ENCODE results near the gene CORO2A.

CORO2A gene

DNA sequence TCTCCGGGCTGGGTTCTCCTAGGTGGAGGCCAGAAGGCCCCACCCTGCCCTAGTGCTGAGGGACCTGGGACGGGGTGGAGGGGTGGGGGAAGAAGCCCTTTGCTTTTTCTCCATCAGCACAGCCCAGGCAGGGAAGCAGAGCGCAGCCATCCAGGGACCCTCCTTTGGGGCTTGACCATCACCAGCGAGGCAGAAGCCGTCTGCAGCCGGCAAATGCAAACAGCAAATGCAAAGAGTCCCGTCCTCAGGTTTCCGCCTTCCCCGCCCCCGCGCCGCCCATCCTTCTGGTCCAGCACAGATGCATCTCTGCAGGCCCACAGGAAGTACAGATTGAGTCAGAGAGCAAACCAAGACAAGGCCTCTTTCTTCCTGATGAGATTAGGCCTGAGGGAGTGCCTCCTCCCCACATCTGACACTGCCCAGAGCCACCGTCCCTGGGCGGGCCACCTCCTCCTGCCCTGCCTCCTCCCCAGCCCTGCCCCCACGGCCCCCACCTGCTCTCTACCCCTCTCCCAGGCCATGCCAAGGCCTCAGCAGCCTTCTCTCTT lies 23.4 kb downstream of the CORO2A start:
- peak; percentile 32 for DNase-seq (ENCODE audit: low read depth)

DNA sequence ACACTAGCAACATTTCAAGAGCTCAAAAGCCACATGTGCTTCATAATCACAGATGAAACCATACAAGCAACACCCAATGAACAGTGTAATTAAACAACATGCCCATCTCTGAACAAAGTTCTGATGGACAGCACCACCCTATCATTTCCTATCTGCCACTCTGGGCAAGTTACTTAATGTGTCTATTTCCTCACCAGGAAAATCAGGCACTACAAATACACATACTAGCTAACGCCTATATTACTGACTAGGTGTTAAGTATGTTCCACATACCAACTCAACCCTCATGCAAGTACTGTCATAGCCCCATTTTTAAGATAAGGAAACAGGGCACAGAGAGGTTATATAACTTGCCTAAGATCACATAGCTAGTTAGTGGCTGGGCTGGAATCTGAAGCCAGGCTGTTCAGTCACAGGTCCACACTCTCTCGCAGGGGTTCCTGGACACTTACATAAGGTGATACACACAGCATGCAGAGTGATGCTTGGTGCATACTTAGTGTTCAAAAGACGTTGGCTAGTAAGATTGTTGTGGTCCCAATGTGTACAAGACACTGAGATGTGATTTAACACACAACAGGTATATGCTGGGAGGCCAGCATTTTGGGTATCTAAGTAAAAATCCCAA lies 24.2 kb downstream of the CORO2A start:
- DNase-seq (ENCODE audit: low read depth), result no peak

DNA sequence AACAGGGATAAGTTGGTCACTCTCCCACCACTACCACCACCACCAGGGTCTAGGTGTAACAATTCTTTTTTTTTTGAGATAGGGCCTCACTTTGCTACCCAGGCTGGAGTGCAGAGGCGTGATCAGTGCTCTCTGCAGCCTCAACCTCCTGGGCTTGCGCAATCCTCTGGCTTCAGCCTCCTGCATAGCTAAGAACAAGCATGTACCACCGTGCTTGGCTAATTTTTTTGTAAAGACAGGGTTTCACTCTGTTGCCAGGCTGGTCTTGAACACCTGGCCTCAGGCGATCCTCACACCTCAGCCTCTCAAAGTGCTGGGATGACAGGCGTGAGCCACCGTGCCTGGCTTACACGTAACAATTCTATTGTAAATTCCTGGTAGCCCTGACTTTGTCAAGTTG lies 27.5 kb downstream of the CORO2A start:
- no peak for DNase-seq (ENCODE audit: low read depth)

DNA sequence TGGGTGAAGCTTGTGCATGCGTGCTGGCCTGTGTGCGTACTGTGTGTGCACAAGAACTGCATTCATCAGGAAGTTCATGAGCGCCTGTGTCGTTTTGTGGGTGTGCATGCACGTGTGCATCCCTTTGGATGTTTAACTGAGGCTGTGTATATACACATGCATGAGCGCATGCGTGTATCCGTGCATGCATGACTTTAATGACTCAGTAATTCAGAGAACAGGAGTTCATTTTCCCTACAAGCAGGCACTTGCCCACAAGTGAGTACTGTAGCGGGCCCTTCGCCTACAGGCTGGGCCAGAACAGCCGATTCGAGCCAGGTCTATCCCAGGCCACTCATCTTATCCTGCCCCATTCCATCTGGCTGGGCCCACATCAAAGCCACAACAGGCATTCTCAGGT lies 29.8 kb downstream of the CORO2A start:
- DNase-seq (ENCODE audit: low read depth), result no peak

DNA sequence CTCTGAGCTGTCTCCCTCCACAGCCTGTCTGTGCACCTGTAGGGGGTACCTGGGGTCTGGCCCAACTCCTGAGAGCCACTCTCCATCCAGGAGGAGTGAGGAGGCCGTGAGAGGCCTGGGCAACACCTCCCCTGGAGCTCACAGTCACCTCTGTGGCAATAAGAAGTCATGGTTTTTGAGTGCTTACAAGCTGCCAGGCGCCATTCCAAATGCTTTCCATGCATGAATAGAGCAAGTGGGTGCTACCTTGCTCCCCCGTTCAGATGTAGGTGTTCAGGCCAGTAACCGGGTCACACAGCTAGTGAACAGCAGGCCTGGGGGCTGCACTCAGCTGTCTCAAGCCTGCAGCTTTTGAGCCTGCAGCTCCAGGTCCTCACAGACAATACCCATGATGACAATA lies 30.6 kb downstream of the CORO2A start:
- no peak for DNase-seq (ENCODE audit: low read depth)

DNA sequence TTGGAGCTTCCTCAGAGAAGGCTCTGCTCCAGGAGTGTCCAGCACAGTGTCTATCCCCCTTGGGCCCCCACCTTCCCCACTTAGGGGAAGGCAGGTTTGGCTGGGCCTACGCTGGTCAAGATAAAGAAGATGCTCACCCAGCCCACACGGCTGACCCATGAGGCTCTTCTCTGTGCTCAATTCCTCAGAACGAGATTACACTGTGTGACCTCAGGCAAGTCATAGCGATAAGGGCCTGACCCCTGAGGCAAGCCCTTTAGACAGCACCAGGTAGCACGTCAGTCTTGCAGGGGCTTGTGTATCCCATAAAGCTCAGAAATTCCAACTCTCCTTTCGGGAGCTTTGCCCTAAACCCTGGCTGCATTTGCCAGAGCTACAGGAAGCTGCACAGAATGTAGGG lies 32.6 kb downstream of the CORO2A start:
- no peak for DNase-seq (ENCODE audit: low read depth)

DNA sequence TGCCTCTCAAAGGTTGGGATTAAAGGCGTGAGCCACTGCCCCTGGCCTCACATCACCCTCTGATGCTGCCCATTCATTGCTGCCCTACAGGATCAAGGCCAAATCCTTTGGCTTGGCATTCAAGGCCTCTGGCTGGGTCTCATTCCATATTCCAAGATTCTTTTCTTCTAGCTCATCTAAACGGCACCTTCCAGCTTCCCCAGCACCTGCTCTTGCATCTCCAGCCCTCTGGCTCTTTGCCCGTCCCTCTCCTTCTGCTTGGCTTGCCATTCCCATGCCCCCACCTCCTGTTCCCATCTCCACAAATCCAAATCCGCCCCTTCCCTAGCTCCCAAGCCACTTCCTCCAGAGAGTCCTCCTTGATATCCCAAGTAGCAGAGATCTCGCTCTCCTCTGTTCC lies 33.1 kb downstream of the CORO2A start:
- DNase-seq (ENCODE audit: low read depth), result no peak

DNA sequence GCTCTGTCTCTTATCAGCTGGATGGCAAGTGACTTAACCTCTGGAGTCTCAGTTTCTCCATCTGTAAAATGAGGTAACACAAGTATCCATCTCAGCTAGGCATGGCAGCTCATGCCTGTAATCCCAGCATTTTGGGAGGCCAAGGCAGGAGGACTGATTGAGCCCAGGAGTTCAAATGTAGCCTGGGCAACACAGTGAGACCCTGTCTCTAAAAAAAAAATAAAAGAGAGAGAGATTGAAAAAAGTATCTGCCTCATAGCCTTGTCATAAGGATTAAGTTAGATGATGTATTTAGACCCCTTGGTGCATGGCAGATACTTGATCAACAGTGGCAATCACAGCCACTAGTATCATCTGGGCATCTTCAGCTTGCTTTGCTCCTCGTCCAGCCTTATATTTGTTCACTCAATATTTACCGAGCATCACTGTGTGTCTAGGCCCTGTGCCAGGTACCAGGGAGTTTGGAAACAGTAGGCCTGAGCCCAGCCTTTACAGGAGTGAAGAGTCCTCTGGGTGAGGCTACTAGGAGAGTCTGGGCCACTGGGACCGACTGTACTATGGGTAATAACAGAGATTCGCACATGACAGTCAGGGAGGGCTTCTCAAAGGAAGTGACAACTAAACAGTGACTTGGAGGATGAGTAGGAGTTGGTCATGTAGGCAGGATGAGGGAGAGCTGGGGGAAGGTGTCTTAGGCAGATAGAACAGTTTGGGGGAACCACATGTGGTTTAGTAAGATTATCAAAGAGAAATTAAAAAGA lies 34.2 kb downstream of the CORO2A start:
- no peak for DNase-seq (ENCODE audit: low read depth)

DNA sequence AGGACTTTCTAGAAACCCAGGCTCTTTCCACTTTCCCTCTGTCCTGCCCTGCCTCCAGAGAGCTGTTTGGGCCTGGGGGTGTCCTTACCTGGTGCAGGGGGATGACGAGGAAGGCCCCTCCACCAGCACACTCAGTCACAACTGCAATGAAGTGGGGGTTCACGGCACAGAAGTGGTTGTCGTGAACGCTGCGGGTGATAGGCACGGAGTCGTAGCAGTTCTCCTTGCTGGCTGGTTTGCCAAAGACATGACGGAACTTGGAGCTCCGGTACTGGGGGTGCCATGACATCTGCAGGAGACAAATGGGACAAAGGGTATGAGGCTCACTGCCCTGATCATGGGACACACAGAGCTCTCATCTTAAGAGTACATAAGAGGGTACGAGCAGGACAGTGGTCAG lies 35.1 kb downstream of the CORO2A start:
- DNase-seq (ENCODE audit: low read depth), result no peak

DNA sequence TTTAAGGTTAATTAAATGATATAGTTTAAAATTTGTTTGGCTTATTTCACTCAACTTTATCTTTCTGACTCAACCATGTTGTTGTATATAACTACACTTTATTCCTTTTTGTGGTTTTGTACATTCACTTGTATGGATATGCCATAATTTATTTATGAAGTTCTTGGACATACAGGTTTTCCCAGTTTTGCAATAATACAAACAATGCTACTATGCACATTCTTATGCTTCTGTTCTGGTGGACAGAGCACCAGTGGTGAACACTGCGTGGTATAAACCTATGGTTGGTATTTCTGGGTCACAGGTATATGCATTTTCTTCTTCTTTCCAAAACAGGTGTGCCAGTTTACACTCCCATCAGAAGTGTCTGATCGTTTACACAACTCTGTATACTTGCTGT lies 37.8 kb downstream of the CORO2A start:
- no peak for DNase-seq (ENCODE audit: low read depth)

DNA sequence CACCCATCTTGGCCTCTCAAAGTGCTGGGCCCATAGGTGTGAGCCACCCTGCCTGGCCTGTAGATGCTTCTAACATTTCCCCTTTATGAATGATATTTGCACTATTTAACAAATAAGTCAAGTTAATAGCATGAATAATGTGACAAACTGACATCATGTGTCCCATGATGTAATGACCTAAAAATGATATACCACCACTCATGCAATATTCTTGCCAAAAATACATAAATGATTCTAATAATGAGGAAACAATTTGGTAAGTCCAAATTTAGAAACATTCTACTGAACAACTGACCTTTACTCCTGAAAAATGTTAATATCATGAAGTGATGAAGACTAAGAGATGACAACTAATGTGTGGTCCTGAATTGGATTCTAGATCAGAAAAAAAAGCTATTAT lies 39.9 kb downstream of the CORO2A start:
- DNase-seq (ENCODE audit: low read depth), result no peak

DNA sequence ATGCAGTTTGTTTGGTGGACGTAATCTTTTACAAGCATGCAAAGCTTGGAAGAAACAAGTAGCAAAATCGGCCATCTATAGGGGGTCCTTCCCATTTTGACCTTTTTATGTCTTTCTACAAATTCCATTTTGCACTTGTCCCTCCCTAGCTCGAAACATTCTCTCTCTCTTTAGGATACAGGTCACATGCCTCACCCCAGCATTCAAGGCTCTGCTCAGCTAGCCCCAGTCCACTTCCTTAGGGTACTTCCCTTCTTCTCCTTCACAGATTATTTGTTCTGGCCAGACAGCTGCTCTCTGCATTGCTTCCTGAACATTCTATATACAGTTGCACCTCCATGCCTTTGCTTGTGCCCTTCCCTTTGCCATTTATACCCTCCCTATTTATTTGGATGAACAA lies 41.7 kb downstream of the CORO2A start:
- no peak for DNase-seq (ENCODE audit: low read depth)

DNA sequence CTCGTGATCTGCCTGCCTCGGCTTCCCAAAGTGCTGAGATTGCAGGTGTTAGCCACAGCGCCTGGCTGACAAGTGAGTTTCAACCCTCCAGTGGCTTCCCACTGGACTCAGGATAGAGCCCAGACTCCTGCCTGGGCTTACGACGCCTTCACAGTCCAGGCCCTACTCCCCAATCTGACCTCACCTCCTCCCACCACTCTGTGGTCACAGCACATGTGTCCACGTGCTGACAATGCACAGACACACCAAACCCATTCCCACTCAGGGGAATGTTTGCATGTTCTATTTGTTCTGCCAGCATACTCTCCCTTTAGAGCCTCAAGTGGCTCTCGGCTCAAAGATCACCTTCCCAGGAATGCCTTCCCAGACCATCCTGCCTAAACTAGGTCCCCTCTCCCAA lies 42.3 kb downstream of the CORO2A start:
- no peak for DNase-seq (ENCODE audit: low read depth)

DNA sequence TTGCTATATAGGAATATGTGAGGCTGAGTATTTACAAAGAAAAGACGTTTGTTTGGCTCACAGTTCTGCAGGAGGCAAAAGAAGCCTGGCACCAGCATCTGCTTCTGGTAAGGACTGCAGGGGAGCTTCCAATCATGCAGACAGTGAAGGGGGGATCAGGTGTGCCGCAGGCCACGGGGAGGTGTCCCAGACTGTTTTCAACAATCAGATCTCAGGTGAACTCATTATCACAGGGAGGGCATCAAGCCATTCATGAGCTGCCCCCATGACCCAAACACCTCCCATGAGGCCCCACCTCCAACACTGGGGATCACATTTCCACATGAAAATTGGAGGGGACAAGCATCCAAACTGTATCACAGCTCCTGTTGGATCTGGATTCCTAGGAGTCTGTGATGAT lies 43.0 kb downstream of the CORO2A start:
- no peak for DNase-seq (ENCODE audit: low read depth)

DNA sequence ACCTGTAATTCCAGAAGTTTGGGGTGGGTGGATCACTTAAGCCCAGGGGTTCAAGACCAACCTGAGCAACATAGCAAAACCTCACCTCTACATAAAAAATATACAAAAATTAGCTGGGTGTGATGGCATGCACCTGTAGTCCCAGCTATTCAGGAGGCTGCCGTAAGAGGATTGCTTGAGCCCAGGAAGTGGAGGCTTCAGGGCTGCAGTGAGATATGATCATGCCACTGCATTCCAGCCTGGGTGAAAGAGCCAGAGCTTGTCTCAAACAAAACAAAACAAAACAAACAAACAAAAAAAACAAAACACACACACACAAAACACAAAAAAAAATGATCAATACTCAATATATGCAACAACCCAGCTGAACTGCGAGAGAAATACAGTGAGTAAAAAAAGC lies 44.0 kb downstream of the CORO2A start:
- no peak for DNase-seq (ENCODE audit: low read depth)

DNA sequence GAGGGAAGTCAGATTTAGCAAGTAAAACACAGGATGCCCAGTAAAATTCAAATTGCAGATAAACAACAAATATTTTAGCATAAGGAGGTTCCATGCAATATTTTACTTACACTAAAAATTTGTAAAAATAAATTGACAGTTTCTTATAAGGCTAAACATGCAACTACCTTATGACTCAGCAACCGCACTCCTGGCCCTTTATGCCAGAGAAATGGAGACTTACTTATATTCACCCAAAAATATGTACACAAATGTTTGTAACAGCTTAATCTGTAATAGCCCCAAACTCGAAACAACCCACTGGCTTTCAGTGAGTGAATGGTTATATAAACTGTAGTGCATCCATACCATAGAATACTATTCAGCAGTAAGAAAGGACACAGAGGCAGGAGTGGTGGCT lies 44.9 kb downstream of the CORO2A start:
- DNase-seq (ENCODE audit: low read depth), result no peak

DNA sequence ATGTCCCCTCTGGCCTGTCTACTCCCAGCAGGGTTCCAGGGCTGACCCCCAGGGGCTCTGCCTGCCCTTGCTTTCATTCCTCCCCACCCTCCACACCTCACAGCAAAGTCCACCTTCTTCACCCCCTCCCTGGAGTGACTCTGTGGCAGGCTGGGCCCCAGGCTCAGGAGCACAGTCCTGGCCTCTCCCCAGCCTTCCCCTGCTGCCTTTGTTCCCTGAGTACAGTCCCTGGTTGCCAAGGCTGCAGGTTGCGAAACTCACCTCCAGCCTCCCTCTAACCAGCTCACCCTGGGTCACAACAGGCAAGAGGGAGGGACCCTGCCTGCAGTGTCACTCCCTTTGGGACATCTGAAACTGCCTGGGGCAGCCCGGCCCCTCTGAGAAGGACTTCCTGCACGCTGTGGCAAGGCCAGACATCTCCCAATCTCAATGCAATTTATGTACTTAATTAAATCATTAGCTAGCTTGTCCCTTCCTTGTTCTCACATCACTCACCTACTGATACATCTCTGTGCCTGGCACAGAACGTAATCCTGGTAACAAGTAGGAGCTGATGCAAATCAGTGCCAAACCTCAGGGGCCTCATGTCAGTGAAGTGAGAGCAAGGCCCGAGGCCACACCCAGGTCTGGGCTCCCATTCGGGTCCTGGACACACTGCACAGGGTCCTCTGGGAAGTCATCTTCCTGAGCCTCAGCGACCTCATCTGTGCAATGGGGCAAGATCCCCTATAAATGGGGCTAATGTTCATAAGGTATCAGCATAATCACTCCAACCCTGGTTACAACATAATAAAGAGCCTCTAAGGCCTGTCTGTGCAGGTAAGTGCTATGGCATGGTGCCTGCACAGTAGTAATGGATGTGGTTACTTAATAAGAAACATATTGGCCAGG lies 46.1 kb downstream of the CORO2A start:
- DNase-seq (ENCODE audit: low read depth), result no peak

DNA sequence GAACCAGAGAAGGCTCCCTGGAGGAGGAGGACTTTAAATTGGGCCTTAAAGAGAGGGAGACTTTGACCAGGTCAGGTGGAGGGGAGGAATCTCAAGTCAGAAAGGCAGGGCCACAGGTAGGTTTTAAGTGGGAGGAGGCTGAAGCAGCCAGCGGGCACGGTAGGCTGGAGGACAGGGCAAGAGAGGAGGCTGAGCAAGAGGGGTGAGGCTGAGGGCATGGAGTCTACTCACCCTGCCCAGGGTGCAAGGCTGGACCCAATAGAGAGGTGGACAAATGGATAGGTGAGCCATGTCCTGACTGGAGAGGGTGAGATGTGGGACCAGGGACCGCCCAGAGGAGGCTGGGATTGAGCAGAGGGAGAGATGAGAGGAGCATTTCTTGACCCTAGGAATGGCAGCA lies 47.8 kb downstream of the CORO2A start:
- no peak for DNase-seq (ENCODE audit: low read depth)

DNA sequence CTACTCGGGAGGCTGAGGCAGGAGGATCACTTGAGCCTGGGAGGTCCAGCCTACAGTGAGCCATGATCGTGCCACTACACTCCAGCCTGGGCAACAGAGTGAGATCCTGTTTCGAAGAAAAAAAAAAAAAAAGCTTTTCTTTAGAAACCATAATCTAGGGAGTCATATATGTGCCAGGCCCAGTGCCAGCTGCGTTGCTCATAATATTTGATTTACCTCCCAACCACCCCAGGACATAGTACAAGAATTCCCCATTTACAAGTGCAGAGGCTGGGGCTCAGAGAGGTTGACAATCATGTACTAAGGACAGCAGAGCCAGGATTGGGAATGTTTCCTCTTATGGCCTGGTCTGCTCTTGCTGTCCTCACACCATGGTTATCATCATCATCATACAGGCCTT lies 48.4 kb downstream of the CORO2A start:
- no peak for DNase-seq (ENCODE audit: low read depth)

DNA sequence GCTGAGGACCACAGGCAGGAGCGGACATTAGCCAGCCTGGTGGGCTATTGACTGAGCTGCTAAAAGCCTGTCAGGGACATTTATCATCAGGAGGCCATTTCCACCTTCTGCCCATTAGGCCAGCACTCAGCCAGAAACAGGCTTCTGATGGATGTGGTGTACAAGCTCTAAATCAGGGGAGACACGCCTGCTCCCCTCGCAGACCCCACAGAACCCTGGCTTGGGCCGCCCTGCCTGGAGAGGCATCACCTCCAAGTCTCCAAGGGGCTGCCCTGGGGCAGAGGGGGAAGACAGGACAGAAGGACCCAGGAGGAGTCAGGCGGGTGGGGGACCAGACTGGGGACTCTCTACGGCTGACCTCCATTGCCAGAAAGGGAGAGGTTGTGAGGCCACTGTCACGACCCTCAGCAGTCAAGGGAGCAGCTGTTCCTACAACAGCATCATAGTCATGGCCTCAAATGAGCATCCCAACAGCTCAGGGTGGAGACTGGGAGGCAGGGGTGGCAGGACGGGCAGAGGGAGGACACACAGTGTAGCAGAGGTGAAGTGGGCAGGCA lies 49.4 kb downstream of the CORO2A start:
- no peak for DNase-seq (ENCODE audit: low read depth)

DNA sequence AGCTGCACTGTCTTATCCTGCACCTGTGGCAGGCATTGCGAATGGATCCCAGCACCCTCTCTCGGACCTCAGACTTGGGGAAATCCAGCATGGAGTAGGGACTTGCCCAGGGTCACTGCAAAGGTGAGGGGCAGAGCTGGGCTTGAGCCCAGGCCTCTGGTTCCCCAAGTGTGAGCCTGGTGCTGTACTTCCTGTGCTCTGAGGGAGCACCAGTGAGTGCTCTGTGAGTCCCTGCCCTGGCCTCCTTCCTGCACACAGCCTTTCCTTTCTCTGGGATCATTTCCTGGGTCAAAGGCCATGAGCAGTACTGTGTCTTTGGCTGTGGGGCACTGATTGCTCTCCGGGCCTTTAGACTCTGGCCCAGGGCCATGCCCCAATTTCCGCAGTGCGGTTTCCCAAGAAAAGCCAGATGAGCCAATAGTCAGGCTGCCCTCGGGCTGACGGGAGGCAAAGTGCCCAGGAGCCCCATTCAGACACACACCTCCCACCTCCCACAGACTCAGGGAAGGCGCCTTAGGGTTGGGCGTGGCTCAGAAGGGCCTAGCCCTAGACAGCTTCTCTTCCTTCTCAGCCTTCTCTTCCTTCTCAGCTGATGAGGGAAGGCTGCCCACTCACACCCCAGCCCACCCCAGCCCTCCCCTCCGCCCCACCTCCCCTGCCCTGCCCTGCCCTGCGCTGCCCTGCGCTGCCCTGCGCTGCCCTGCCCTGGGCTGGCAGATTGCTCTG lies 50.1 kb downstream of the CORO2A start:
- DNase-seq (ENCODE audit: low read depth), result no peak

DNA sequence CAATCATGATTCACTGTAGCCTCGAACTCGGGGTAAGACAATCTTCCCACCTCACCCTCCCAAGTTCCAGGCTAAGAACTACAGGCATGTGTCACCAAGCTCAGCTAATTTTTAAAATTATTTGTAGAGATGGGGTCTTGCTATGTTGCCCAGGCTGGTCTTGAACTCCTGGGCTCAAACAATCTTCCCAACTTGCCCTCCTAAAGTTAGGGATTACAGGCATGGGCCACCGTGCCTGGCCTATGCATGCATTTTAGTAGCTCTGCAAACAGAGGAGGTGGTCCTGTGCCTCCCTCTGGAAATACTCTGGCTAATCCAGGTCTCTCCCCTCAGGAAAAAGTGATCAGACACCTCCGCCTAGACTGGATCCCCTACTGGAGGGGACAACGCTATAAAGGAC lies 51.9 kb downstream of the CORO2A start:
- DNase-seq (ENCODE audit: low read depth), result no peak

Measured in stimulated activated CD8-positive, alpha-beta memory T cell treated with anti-CD3 and anti-CD28 coated beads, Interleukin-4, amount 100 ng/mL, for 24 hours (primary cell).